Hepatic stellate cell (primary cell): ENCODE measurements around the gene CCDC51.
"Not testable (repeated sequence)": the region's sequence is repeated elsewhere in the genome, so short reads cannot be mapped to it uniquely, and the experiment has no call there.

ENCODE experiments used
- DNase-seq: peaks from one replicate; pipeline ENCODE4 v3.0.0; 2011; ENCODE audit warnings: low spot score

The CCDC51 gene

GRCh38 chr3:48465531-48466378, 25.8 kb upstream of the CCDC51 start:
- peak; percentile 99 for DNase-seq

GRCh38 chr3:48465237-48465530, 25.3 kb upstream of the CCDC51 start:
- DNase-seq, result no peak

GRCh38 chr3:48464713-48465221, 24.8 kb upstream of the CCDC51 start:
- DNase-seq, result no peak

- no peak for DNase-seq
Measured at GRCh38 chr3:48463703-48464102, 23.8 kb upstream of the CCDC51 start.

GRCh38 chr3:48461767-48462166, 21.8 kb upstream of the CCDC51 start:
- DNase-seq, result not testable (repeated sequence)

GRCh38 chr3:48460517-48460902, 20.6 kb upstream of the CCDC51 start:
- no peak for DNase-seq

GRCh38 chr3:48459773-48460516, 20.0 kb upstream of the CCDC51 start:
- DNase-seq, result no peak

- no peak for DNase-seq
Measured at GRCh38 chr3:48459331-48459730, 19.4 kb upstream of the CCDC51 start.

- DNase-seq, result no peak
Measured at GRCh38 chr3:48456456-48456855, 16.5 kb upstream of the CCDC51 start.

- DNase-seq, result no peak
Measured at GRCh38 chr3:48451270-48451669, 11.4 kb upstream of the CCDC51 start.

- peak; percentile 94 for DNase-seq
Measured at GRCh38 chr3:48446425-48447193, 6.7 kb upstream of the CCDC51 start, which contains the start of gene ATRIP. Gene ATRIP (plus strand): TSS chr3:48446737. CDS start chr3:48446846, 109 bp downstream.

- DNase-seq, result no peak
Measured at GRCh38 chr3:48446043-48446424, 6.1 kb upstream of the CCDC51 start.

GRCh38 chr3:48445277-48445882, 5.5 kb upstream of the CCDC51 start:
- DNase-seq, result no peak

- DNase-seq, result no peak
Measured at GRCh38 chr3:48441940-48442339, 2.0 kb upstream of the CCDC51 start.

GRCh38 chr3:48440590-48440958, 655 bp upstream of the CCDC51 start:
- DNase-seq, result peak; percentile 37

- no peak for DNase-seq
Measured at GRCh38 chr3:48437812-48438211, 2.1 kb downstream of the CCDC51 start.

GRCh38 chr3:48436855-48437254, 3.1 kb downstream of the CCDC51 start:
- no peak for DNase-seq

GRCh38 chr3:48436477-48436787, 3.5 kb downstream of the CCDC51 start:
- no peak for DNase-seq

GRCh38 chr3:48435774-48436476, 4.0 kb downstream of the CCDC51 start:
- peak; percentile 90 for DNase-seq

GRCh38 chr3:48435223-48435595, 4.7 kb downstream of the CCDC51 start:
- DNase-seq, result no peak

GRCh38 chr3:48434591-48435222, 5.2 kb downstream of the CCDC51 start:
- DNase-seq, result no peak
